HFFc6 (cell line): ENCODE measurements around the gene ZSWIM3. TPM values are rescaled to one million over a fixed set of nuclear protein-coding genes. Genes with fewer than 3 reads are reported as not detected.

Experiments
- DNase-seq: peaks from one replicate; pipeline ENCODE4 v3.0.0-alpha.2; 2018
- H3K27ac Mint-ChIP-seq: 2 replicates; pipeline ENCODE4 v1.8.0; 2020; ENCODE audit warnings: mild to moderate bottlenecking, mixed read lengths
- H3K27me3 Mint-ChIP-seq: 2 replicates; pipeline ENCODE4 v1.8.0; 2021; ENCODE audit warnings: mild to moderate bottlenecking, moderate library complexity, mixed read lengths; ENCODE audit not compliant: insufficient read depth
- H3K36me3 Mint-ChIP-seq: 2 replicates; pipeline ENCODE4 v1.8.0; 2021; ENCODE audit warnings: low read depth, mixed read lengths
- H3K4me1 Mint-ChIP-seq: 2 replicates; pipeline ENCODE4 v1.8.0; 2020; ENCODE audit warnings: low read depth, mixed read lengths
- H3K4me3 Mint-ChIP-seq: 2 replicates; pipeline ENCODE4 v1.8.0; 2020; ENCODE audit warnings: mild to moderate bottlenecking, moderate library complexity, mixed read lengths
- H3K9me3 Mint-ChIP-seq: 2 replicates; pipeline ENCODE4 v1.8.0; 2020; ENCODE audit warnings: mild to moderate bottlenecking, mixed read lengths
- CTCF ChIP-seq: fragments of 200-600 bp; sonication (generic); IDR thresholded peaks from 2 replicates; pipeline ENCODE4 v1.5.0; 2021; ENCODE audit warnings: antibody characterized with exemption, mild to moderate bottlenecking
- total RNA-seq, 6 experiments: library from RNA; stranded (reverse); fragmentation: NEBNext Ultra II Directional; extraction: Animal tissue kit (Norgen Biotek cat#: 25700); gene quantifications; 2 replicates in 1 of 6; 3 replicates in 5 of 6; pipeline ENCODE4 v1.2.3, GENCODE V29; 2021

The ZSWIM3 gene
- total RNA-seq, 6 experiments from 2014 or later = 2.3 to 4.0 (median 2.7) TPM

- no peak for DNase-seq
- H3K27me3 Mint-ChIP-seq = peaks cover 3% of the 10 kb centered on the region; the same call in 1 of the 2 replicates
- H3K4me3 Mint-ChIP-seq = no peak overlapping the region
- no peaks in the 10 kb centered on the region; the same call in 1 of the 2 replicates for H3K9me3 Mint-ChIP-seq
- no peak overlapping the region for H3K27ac Mint-ChIP-seq
- no peak for TF ChIP-seq CTCF
- H3K4me1 Mint-ChIP-seq = peaks cover 35% of the 10 kb centered on the region
- peaks cover 16% of the 10 kb centered on the region for H3K36me3 Mint-ChIP-seq
These were observed 4.0 kb downstream of the ZSWIM3 start for GRCh38 chr20:45861221-45862075.

GRCh38 chr20:45863543-45864470 lies 6.4 kb downstream of the ZSWIM3 start:
- Mint-ChIP-seq H3K9me3 (no peaks in the 10 kb centered on the region; the same call in 1 of the 2 replicates), H3K4me1 (peaks cover 40% of the 10 kb centered on the region), H3K4me3 (no peak overlapping the region), H3K27ac (no peak overlapping the region), H3K27me3 (no peaks in the 10 kb centered on the region), H3K36me3 (peaks cover 12% of the 10 kb centered on the region)
- TF ChIP-seq CTCF = no peak
- no peak for DNase-seq

GRCh38 chr20:45866454-45866853 lies 9.0 kb downstream of the ZSWIM3 start:
- Mint-ChIP-seq H3K27ac (peak overlapping the region; percentile 97), H3K9me3 (no peaks in the 10 kb centered on the region), H3K27me3 (no peaks in the 10 kb centered on the region), H3K36me3 (no peaks in the 10 kb centered on the region), H3K4me1 (peaks cover 21% of the 10 kb centered on the region), H3K4me3 (no peak overlapping the region)
- DNase-seq = no peak
- TF ChIP-seq CTCF = no peak

GRCh38 chr20:45867136-45867818 lies 9.9 kb downstream of the ZSWIM3 start:
- no peak for TF ChIP-seq CTCF
- Mint-ChIP-seq H3K27me3 (no peaks in the 10 kb centered on the region), H3K4me1 (peaks cover 21% of the 10 kb centered on the region), H3K9me3 (no peaks in the 10 kb centered on the region), H3K4me3 (peak overlapping the region; percentile 50), H3K36me3 (no peaks in the 10 kb centered on the region), H3K27ac (peak overlapping the region; percentile 97)
- no peak for DNase-seq

GRCh38 chr20:45867819-45868176 lies 10.4 kb downstream of the ZSWIM3 start:
- peaks cover 21% of the 10 kb centered on the region for H3K4me1 Mint-ChIP-seq
- peak; percentile 87 for DNase-seq
- H3K4me3 Mint-ChIP-seq = peak overlapping the region; percentile 50
- peak overlapping the region; percentile 97 for H3K27ac Mint-ChIP-seq
- H3K36me3 Mint-ChIP-seq = no peaks in the 10 kb centered on the region
- no peaks in the 10 kb centered on the region for H3K9me3 Mint-ChIP-seq
- no peak for TF ChIP-seq CTCF
- no peaks in the 10 kb centered on the region for H3K27me3 Mint-ChIP-seq
